Stimulated activated effector memory CD8-positive, alpha-beta T cell treated with anti-CD3 and anti-CD28 coated beads, Interleukin-12 subunit alpha, Interleukin-12 subunit beta, amount 100 ng/mL, for 72 hours (primary cell): Measurements from ENCODE around the gene ANAPC16.
"Not testable (repeated sequence)": the region's sequence is repeated elsewhere in the genome, so short reads cannot be mapped to it uniquely, and the experiment has no call there.

ENCODE experiments used
- ATAC-seq: fragments of 150-1000 bp; cut with Tn5 transposase; 2 replicates; pipeline ENCODE4 v1.10.0; 2021
- DNase-seq, 2 donors: peaks; one replicate each; pipeline ENCODE4 v3.0.0; 2021 to 2022; ENCODE audit warnings: low spot score in 2 of 2
- H3K27ac Mint-ChIP-seq: one replicate; pipeline ENCODE4 v1.8.0; 2022; ENCODE audit warnings: mild to moderate bottlenecking, mixed read lengths
- H3K36me3 Mint-ChIP-seq: one replicate; pipeline ENCODE4 v1.8.0; 2022; ENCODE audit warnings: mild to moderate bottlenecking, mixed read lengths
- H3K4me1 Mint-ChIP-seq: one replicate; pipeline ENCODE4 v1.8.0; 2022; ENCODE audit warnings: mixed read lengths
- H3K4me3 Mint-ChIP-seq: one replicate; pipeline ENCODE4 v1.8.0; 2022; ENCODE audit warnings: mild to moderate bottlenecking, mixed read lengths
- H3K9me3 Mint-ChIP-seq: one replicate; pipeline ENCODE4 v1.8.0; 2022; ENCODE audit warnings: mixed read lengths

Gene ANAPC16

GRCh38 chr10:72274213-72274729 lies 58.5 kb downstream of the ANAPC16 start:
- Mint-ChIP-seq H3K36me3 (peaks cover 52% of the 10 kb centered on the region), H3K4me1 (peaks cover 62% of the 10 kb centered on the region), H3K9me3 (no peaks in the 10 kb centered on the region), H3K27ac (peak overlapping the region; percentile 98), H3K4me3 (peak overlapping the region; percentile 97)
- ATAC-seq (peak; percentile 0), DNase-seq (no peak)

DNA sequence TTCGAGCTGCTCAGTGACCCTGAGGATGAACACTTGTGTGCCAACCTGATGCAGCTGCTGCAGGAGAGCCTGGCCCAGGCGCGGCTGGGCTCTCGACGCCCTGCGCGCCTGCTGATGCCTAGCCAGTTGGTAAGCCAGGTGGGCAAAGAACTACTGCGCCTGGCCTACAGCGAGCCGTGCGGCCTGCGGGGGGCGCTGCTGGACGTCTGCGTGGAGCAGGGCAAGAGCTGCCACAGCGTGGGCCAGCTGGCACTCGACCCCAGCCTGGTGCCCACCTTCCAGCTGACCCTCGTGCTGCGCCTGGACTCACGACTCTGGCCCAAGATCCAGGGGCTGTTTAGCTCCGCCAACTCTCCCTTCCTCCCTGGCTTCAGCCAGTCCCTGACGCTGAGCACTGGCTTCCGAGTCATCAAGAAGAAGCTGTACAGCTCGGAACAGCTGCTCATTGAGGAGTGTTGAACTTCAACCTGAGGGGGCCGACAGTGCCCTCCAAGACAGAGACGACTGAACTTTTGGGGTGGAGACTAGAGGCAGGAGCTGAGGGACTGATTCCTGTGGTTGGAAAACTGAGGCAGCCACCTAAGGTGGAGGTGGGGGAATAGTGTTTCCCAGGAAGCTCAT lies 59.0 kb downstream of the ANAPC16 start:
- no peaks in the 10 kb centered on the region for H3K9me3 Mint-ChIP-seq
- peaks cover 67% of the 10 kb centered on the region for H3K4me1 Mint-ChIP-seq
- H3K36me3 Mint-ChIP-seq: peaks cover 52% of the 10 kb centered on the region
- ATAC-seq: peak; percentile 31
- H3K27ac Mint-ChIP-seq: peak overlapping the region; percentile 98
- DNase-seq: peak; percentile 62 to 86
- H3K4me3 Mint-ChIP-seq: peak overlapping the region; percentile 97

DNA sequence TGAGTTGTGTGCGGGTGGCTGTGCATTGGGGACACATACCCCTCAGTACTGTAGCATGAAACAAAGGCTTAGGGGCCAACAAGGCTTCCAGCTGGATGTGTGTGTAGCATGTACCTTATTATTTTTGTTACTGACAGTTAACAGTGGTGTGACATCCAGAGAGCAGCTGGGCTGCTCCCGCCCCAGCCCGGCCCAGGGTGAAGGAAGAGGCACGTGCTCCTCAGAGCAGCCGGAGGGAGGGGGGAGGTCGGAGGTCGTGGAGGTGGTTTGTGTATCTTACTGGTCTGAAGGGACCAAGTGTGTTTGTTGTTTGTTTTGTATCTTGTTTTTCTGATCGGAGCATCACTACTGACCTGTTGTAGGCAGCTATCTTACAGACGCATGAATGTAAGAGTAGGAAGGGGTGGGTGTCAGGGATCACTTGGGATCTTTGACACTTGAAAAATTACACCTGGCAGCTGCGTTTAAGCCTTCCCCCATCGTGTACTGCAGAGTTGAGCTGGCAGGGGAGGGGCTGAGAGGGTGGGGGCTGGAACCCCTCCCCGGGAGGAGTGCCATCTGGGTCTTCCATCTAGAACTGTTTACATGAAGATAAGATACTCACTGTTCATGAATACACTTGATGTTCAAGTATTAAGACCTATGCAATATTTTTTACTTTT lies 59.7 kb downstream of the ANAPC16 start:
- peak overlapping the region; percentile 98 for H3K27ac Mint-ChIP-seq
- ATAC-seq: peak; percentile 2
- DNase-seq: no peak
- H3K9me3 Mint-ChIP-seq: no peaks in the 10 kb centered on the region
- H3K4me1 Mint-ChIP-seq: peaks cover 65% of the 10 kb centered on the region
- peak overlapping the region; percentile 97 for H3K4me3 Mint-ChIP-seq
- peaks cover 52% of the 10 kb centered on the region for H3K36me3 Mint-ChIP-seq

DNA sequence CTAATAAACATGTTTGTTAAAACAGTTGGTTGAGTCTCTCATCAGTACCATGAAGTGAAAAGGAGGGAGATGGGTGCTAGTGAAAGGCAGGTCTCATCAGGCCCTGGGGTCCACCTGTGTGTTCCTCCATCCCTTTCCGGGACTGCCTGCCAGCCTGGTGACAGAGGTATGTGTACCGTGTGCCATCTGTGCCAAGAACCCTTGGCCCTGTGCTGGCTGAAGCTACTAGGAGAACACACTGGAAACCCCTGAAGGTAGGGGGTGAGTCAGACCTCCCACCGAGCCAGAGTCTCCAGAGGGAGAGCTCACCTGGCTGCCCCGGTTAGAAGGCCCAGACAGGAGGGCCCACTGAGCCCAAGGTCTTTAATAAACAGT lies 60.2 kb downstream of the ANAPC16 start:
- DNase-seq: peak in 1 of 2 donors; percentile 68
- H3K4me3 Mint-ChIP-seq: peak overlapping the region; percentile 97
- H3K36me3 Mint-ChIP-seq: peaks cover 52% of the 10 kb centered on the region
- H3K27ac Mint-ChIP-seq: peak overlapping the region; percentile 98
- peak; percentile 6 for ATAC-seq
- H3K4me1 Mint-ChIP-seq: peaks cover 60% of the 10 kb centered on the region
- H3K9me3 Mint-ChIP-seq: no peaks in the 10 kb centered on the region

DNA sequence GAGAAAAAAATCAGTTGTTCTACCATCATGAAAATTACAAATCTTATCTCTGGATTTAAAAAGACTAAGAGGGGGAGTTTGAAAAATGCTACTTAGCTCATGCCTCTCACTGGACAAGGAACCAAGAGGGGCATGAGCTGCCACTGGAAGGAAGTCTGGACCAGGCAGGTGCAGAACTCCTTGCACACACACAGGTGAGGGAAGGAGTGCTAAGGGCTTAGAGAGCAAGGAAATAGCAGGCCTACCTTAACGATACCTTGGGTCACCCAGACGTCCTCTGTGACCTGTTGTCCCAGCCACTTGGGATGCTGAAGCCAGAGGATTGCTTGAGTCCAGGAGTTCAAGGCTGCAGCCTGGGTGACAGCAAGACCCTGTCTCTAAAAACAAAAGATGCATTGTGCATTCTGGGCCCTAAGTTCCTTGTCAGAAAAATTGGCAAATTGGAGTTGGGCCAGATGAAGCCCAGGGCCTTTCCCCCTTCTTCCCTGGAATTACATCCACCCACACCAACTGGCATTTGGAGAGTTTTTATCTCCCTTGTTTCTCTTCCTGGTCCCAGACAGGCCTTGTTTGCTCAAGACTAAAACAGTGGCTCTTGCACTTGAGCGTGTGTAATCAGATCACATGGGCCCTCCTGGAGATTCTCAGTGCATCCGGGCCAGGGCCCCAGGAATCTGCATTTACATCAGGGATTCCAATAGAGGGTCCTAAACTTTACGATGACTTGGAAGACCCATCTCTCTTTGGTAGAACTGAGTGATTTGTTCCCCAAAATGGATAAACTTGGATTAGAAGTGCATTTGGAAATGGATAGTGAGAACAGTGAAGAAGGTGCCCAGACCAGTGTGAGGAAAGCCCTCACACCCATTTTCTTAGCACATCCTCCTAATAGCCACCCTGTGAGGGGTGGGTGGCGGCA lies 60.9 kb downstream of the ANAPC16 start:
- ATAC-seq: no peak
- DNase-seq: no peak
- peak overlapping the region; percentile 97 for H3K4me3 Mint-ChIP-seq
- H3K36me3 Mint-ChIP-seq: peaks cover 52% of the 10 kb centered on the region
- peak overlapping the region; percentile 98 for H3K27ac Mint-ChIP-seq
- H3K9me3 Mint-ChIP-seq: no peaks in the 10 kb centered on the region
- peaks cover 58% of the 10 kb centered on the region for H3K4me1 Mint-ChIP-seq

GRCh38 chr10:72277340-72277995 lies 61.7 kb downstream of the ANAPC16 start:
- DNase-seq (no peak), ATAC-seq (no peak)
- Mint-ChIP-seq H3K4me1 (peaks cover 52% of the 10 kb centered on the region), H3K36me3 (peaks cover 48% of the 10 kb centered on the region), H3K4me3 (peak overlapping the region; percentile 97), H3K9me3 (no peaks in the 10 kb centered on the region), H3K27ac (peak overlapping the region; percentile 98)

- ATAC-seq: no peak
These were observed 62.3 kb downstream of the ANAPC16 start for GRCh38 chr10:72277996-72278667.

GRCh38 chr10:72278668-72279393 lies 63.0 kb downstream of the ANAPC16 start:
- Mint-ChIP-seq H3K36me3 (peaks cover 34% of the 10 kb centered on the region), H3K4me3 (no peak overlapping the region)

More at GRCh38 chr10:72277996-72278667, 62.3 kb downstream of the ANAPC16 start:
- Mint-ChIP-seq H3K36me3 (peaks cover 41% of the 10 kb centered on the region), H3K27ac (peak overlapping the region; percentile 98), H3K4me3 (no peak overlapping the region), H3K4me1 (peaks cover 48% of the 10 kb centered on the region), H3K9me3 (no peaks in the 10 kb centered on the region)
- DNase-seq: no peak

DNA sequence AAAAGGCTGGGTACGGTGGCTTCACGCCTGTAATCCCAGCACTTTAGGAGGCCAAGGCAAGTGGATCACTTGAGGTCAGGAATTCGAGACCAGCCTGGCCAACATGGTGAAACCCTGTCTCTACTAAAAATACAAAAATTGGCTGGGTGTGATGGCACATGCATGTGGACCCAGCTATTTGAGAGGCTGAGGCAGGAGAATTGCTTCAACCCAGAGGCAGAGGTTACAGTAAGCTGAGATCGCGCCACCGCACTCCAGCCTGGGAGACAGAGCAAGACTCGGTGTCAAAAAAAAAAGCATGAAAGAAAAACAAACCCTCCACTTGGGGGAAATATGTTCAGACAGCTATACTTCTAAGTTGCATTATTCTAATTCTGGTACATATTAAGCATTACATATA lies 63.8 kb downstream of the ANAPC16 start:
- not testable (repeated sequence) for H3K9me3 Mint-ChIP-seq, DNase-seq, ATAC-seq, H3K4me3 Mint-ChIP-seq
- Mint-ChIP-seq H3K36me3 (peaks cover 27% of the 10 kb centered on the region), H3K27ac (peak overlapping the region; percentile 63), H3K4me1 (peaks cover 47% of the 10 kb centered on the region)

More at GRCh38 chr10:72278668-72279393, 63.0 kb downstream of the ANAPC16 start:
- DNase-seq (no peak), ATAC-seq (no peak)
- H3K27ac Mint-ChIP-seq: peak overlapping the region; percentile 98
- peaks cover 42% of the 10 kb centered on the region for H3K4me1 Mint-ChIP-seq
- no peaks in the 10 kb centered on the region for H3K9me3 Mint-ChIP-seq

- Mint-ChIP-seq H3K9me3 (no peaks in the 10 kb centered on the region), H3K4me3 (no peak overlapping the region), H3K27ac (no peak overlapping the region), H3K4me1 (peaks cover 44% of the 10 kb centered on the region), H3K36me3 (no peaks in the 10 kb centered on the region)
- DNase-seq (no peak), ATAC-seq (no peak)
These were observed 67.3 kb downstream of the ANAPC16 start for GRCh38 chr10:72283131-72283530.
